Measurements from ENCODE around the gene LRRC8B. TPM values are rescaled to one million over a fixed set of nuclear protein-coding genes. Genes with fewer than 3 reads are reported as not detected.

Gene LRRC8B
- total and polyA plus RNA-seq, 2 of the 8 experiments (the other 6 are each of a cell fraction or from before 2014, with no cell fraction given) = 18.4 to 29.2 TPM

DNA sequence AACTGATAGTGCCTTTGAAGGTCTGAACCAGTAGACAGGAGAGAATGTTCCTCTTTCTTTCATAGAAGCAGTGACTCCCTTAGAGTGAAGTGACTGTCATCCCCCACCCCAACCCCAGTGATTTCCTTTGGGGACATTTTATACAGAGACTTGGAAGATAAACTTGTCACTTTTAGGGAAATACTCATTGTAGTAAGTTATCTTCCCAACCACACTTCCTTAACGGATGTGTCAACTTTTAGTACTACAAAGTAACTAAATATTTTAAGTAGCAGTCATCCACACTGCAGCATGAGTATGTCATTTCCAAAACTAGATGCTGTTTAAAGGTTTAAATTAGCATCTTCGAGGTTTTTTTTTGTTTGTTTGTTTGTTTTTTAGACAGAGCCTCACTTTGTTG lies 13.7 kb downstream of the LRRC8B start (continued):
- no peak for TF ChIP-seq ATF3 (IDR thresholded peaks at IDR 0.05; ENCODE audit: insufficient read depth, low read depth, low read length)

All from H1 (cell line).